Choroid plexus epithelial cell (primary cell): ENCODE results near the gene TIMM13.

ENCODE experiments used
- DNase-seq: peaks from one replicate; pipeline ENCODE4 v3.0.0-alpha.2; 2010; ENCODE audit warnings: low read depth
- H3K4me3 ChIP-seq: 2 replicates; pipeline ENCODE4 v1.5.1; 2011; ENCODE audit warnings: low read depth, mild to moderate bottlenecking, control low read depth, low read length, moderate library complexity
- CTCF ChIP-seq: conservative IDR thresholded peaks from 2 replicates; pipeline ENCODE4 v1.5.1; 2011; ENCODE audit warnings: low read depth, mild to moderate bottlenecking, control low read depth, inconsistent platforms, low read length, moderate library complexity

Gene TIMM13

GRCh38 chr19:2443116-2443784 lies 15.9 kb upstream of the TIMM13 start:
- no peak for DNase-seq
- TF ChIP-seq CTCF = no peak
- H3K4me3 ChIP-seq = no peak overlapping the region

GRCh38 chr19:2441096-2441752 lies 13.8 kb upstream of the TIMM13 start:
- no peak overlapping the region for H3K4me3 ChIP-seq
- DNase-seq = no peak
- no peak for TF ChIP-seq CTCF

GRCh38 chr19:2440515-2440914 lies 13.1 kb upstream of the TIMM13 start:
- H3K4me3 ChIP-seq = no peak overlapping the region
- no peak for TF ChIP-seq CTCF
- DNase-seq = no peak

- no peak for DNase-seq
- no peak overlapping the region for H3K4me3 ChIP-seq
- no peak for TF ChIP-seq CTCF
Measured at GRCh38 chr19:2438178-2438577, 10.8 kb upstream of the TIMM13 start.

GRCh38 chr19:2436926-2437325 lies 9.5 kb upstream of the TIMM13 start:
- DNase-seq = no peak
- no peak overlapping the region for H3K4me3 ChIP-seq
- no peak for TF ChIP-seq CTCF

GRCh38 chr19:2436384-2436783 lies 9.0 kb upstream of the TIMM13 start:
- DNase-seq = no peak
- TF ChIP-seq CTCF = no peak
- no peak overlapping the region for H3K4me3 ChIP-seq
